GM10266 (cell line): Measurements from ENCODE around the gene PLSCR2.
A peak's percentile ranks its signal among the peaks of the same experiment; 100 is the strongest.
"Not testable (repeated sequence)": the region's sequence is repeated elsewhere in the genome, so short reads cannot be mapped to it uniquely, and the experiment has no call there.

Experiments used
- DNase-seq: peaks from one replicate; pipeline ENCODE4 v3.0.0; 2012; ENCODE audit errors: extremely low spot score
- CTCF ChIP-seq: IDR thresholded peaks from 2 replicates; pipeline ENCODE4 v1.5.1; 2012; ENCODE audit warnings: mild to moderate bottlenecking, low read depth; ENCODE audit not compliant: control insufficient read depth, insufficient read depth; ENCODE audit errors: missing control alignments

The PLSCR2 gene

GRCh38 chr3:146504498-146505197, 35.3 kb upstream of the PLSCR2 start:
- DNase-seq: no peak
- TF ChIP-seq CTCF: no peak

- no peak for TF ChIP-seq CTCF
- peak; percentile 49 for DNase-seq
Measured at GRCh38 chr3:146503461-146504202, 34.3 kb upstream of the PLSCR2 start.

GRCh38 chr3:146502887-146503460, 33.6 kb upstream of the PLSCR2 start:
- DNase-seq: no peak
- TF ChIP-seq CTCF: no peak

- TF ChIP-seq CTCF: no peak
- DNase-seq: no peak
Measured at GRCh38 chr3:146501752-146502151, 32.4 kb upstream of the PLSCR2 start.

GRCh38 chr3:146499701-146500100, 30.3 kb upstream of the PLSCR2 start:
- TF ChIP-seq CTCF: no peak
- DNase-seq: no peak

GRCh38 chr3:146498002-146498736, 28.8 kb upstream of the PLSCR2 start:
- no peak for DNase-seq

GRCh38 chr3:146497145-146497843, 27.9 kb upstream of the PLSCR2 start:
- not testable (repeated sequence) for DNase-seq

More at GRCh38 chr3:146498002-146498736, 28.8 kb upstream of the PLSCR2 start:
- no peak for TF ChIP-seq CTCF
